Keratinocyte (primary cell): ENCODE results near the gene WDR47. TPM values are rescaled to one million over a fixed set of nuclear protein-coding genes. Genes with fewer than 3 reads are reported as not detected.
"Not testable (repeated sequence)": the region's sequence is repeated elsewhere in the genome, so short reads cannot be mapped to it uniquely, and the experiment has no call there.

Experiments
- DNase-seq: peaks from one replicate; pipeline ENCODE4 v3.0.0-alpha.2; 2011; ENCODE audit warnings: low read depth, missing footprints, low spot score
- FAIRE-seq: peaks from 2 replicates; lab custom pipeline; 2011; peaks lifted over from hg19 to GRCh38; lab: Jason Lieb, UNC
- H2AFZ ChIP-seq: 2 replicates; pipeline ENCODE4 v1.6.0; 2012; ENCODE audit warnings: low read length, control low read depth, inconsistent platforms; ENCODE audit not compliant: control insufficient read depth
- H3K27ac ChIP-seq: 2 replicates; pipeline ENCODE4 v1.5.1; 2011; ENCODE audit warnings: low read length; ENCODE audit not compliant: control insufficient read depth, insufficient read depth
- H3K27me3 ChIP-seq: 3 replicates; pipeline ENCODE4 v1.6.0; 2011; ENCODE audit warnings: low read length; ENCODE audit not compliant: control insufficient read depth, insufficient read depth; ENCODE audit errors: extremely low read depth
- H3K36me3 ChIP-seq, 2 experiments: 2 replicates in 1 of 2; 3 replicates in 1 of 2; pipeline ENCODE4 v1.5.1; 2011; ENCODE audit warnings: low read length in 2 of 2, mild to moderate bottlenecking in 1 of 2; ENCODE audit not compliant: control insufficient read depth in 2 of 2, insufficient read depth in 2 of 2; ENCODE audit errors: extremely low read depth in 1 of 2
- H3K4me1 ChIP-seq: 3 replicates; pipeline ENCODE4 v1.5.1; 2011; ENCODE audit warnings: low read length; ENCODE audit not compliant: control insufficient read depth, insufficient read depth; ENCODE audit errors: extremely low read depth
- H3K4me2 ChIP-seq: 3 replicates; pipeline ENCODE4 v1.6.0; 2011; ENCODE audit warnings: low read depth, low read length; ENCODE audit not compliant: control insufficient read depth, insufficient read depth; ENCODE audit errors: extremely low read depth
- H3K4me3 ChIP-seq, 3 experiments: fragments of 200-600 bp in 1 of 3; sonication (generic) in 1 of 3; 2 replicates in 2 of 3; 3 replicates in 1 of 3; pipeline ENCODE4 v1.5.1; 2011 to 2016; ENCODE audit warnings: low read length in 3 of 3, mild to moderate bottlenecking in 3 of 3, control low read depth in 2 of 3, inconsistent platforms in 1 of 3, low read depth in 1 of 3, mixed read lengths in 1 of 3, mixed run types in 1 of 3, moderate library complexity in 1 of 3; ENCODE audit not compliant: control insufficient read depth in 2 of 3, insufficient read depth in 2 of 3; ENCODE audit errors: extremely low read depth in 1 of 3
- H3K79me2 ChIP-seq: 2 replicates; pipeline ENCODE4 v1.6.0; 2012; ENCODE audit warnings: low read length; ENCODE audit not compliant: control insufficient read depth, insufficient read depth
- H3K9ac ChIP-seq: 3 replicates; pipeline ENCODE4 v1.6.0; 2011; ENCODE audit warnings: low read length; ENCODE audit not compliant: control insufficient read depth, insufficient read depth; ENCODE audit errors: extremely low read depth
- H3K9me1 ChIP-seq: 3 replicates; pipeline ENCODE4 v1.6.0; 2011; ENCODE audit warnings: low read length; ENCODE audit not compliant: control insufficient read depth, insufficient read depth; ENCODE audit errors: extremely low read depth
- H3K9me3 ChIP-seq: 2 replicates; pipeline ENCODE4 v1.5.1; 2012; ENCODE audit warnings: low read depth, low read length; ENCODE audit not compliant: control insufficient read depth
- H4K20me1 ChIP-seq: 3 replicates; pipeline ENCODE4 v1.6.0; 2011; ENCODE audit warnings: low read length; ENCODE audit not compliant: control insufficient read depth, insufficient read depth; ENCODE audit errors: extremely low read depth
- EZH2 ChIP-seq: IDR thresholded peaks from one replicate; pipeline ENCODE4 v1.6.1; 2012; ENCODE audit warnings: inconsistent platforms, mild to moderate bottlenecking, low read length, moderate library complexity
- dilution Hi-C: fragments of 300-500 bp; cut with MboI; formaldehyde crosslinking; loops from one replicate; pipeline ENCODE4 v1.7.0; 2020; ENCODE audit warnings: low sequenced_read_pairs; ENCODE audit not compliant: extremely low pct_ligation_motif_present
- polyA plus RNA-seq, 5 experiments: library from polyadenylated mRNA; depleted of rRNA in 3 of 5; stranded (reverse) in 3 of 5; stranded (forward) in 1 of 5; unstranded in 1 of 5; fragments of >200 nt; gene quantifications; 1 replicate in 1 of 5; 2 replicates in 3 of 5; 3 replicates in 1 of 5; pipeline versions ENCODE4 v1.2.1 to v1.2.3, GENCODE V29; 2011 to 2012; ENCODE audit warnings: missing spikeins in 2 of 5, low read depth in 1 of 5, low replicate concordance in 1 of 5
- TF ChIP-seq, protein P1 (sequence below), 3 experiments: IDR thresholded peaks in 1 of 3; conservative IDR thresholded peaks in 1 of 3; optimal IDR thresholded peaks in 1 of 3; 2 replicates in 2 of 3; 3 replicates in 1 of 3; pipeline versions ENCODE3 to v1.5.1; 2011; ENCODE audit warnings: low read length in 3 of 3, mild to moderate bottlenecking in 3 of 3, moderate library complexity in 2 of 3, control low read depth in 1 of 3, inconsistent platforms in 1 of 3; ENCODE audit not compliant: insufficient read depth in 2 of 3; ENCODE audit errors: extremely low read depth in 1 of 3

The WDR47 gene
- polyA plus RNA-seq, 1 donor (not counting 4 experiments of a cell fraction or from before 2014, with no cell fraction given), result 54.7 TPM

DNA sequence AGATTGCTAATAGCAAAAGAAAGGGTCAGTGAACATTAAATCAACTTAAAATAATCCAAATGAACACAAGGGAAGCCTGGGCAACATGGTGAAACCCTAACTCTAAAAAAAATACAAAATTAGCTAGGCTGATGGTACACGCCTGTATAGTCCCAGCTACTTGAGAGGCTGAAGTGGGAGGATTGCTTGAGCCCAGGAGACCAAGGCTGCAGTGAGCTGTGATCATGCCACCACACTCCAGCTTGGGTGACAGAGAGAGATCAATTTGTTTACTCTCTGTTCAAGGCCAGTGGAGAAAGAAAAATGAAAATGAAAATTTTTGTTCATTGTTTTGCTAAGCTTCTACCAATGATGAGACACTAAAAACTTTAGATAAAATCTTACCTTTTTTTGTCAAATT, 24.8 kb downstream of the WDR47 start:
- H3K4me2 ChIP-seq, result no peak overlapping the region
- H4K20me1 ChIP-seq, result no peaks in the 10 kb centered on the region
- H2AFZ ChIP-seq, result no peak overlapping the region
- no peaks in the 10 kb centered on the region for H3K4me1 ChIP-seq
- TF ChIP-seq, protein P1, sequence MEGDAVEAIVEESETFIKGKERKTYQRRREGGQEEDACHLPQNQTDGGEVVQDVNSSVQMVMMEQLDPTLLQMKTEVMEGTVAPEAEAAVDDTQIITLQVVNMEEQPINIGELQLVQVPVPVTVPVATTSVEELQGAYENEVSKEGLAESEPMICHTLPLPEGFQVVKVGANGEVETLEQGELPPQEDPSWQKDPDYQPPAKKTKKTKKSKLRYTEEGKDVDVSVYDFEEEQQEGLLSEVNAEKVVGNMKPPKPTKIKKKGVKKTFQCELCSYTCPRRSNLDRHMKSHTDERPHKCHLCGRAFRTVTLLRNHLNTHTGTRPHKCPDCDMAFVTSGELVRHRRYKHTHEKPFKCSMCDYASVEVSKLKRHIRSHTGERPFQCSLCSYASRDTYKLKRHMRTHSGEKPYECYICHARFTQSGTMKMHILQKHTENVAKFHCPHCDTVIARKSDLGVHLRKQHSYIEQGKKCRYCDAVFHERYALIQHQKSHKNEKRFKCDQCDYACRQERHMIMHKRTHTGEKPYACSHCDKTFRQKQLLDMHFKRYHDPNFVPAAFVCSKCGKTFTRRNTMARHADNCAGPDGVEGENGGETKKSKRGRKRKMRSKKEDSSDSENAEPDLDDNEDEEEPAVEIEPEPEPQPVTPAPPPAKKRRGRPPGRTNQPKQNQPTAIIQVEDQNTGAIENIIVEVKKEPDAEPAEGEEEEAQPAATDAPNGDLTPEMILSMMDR (optimal IDR thresholded peaks at IDR 0.05 in 1 of 3, IDR thresholded peaks at IDR 0.05 in 1 of 3, conservative IDR thresholded peaks at IDR 0.05 in 1 of 3; ENCODE audit: extremely low read depth in 1 of 3, insufficient read depth in 2 of 3, low read length in 3 of 3), result no peak
- no peak for TF ChIP-seq EZH2
- H3K9ac ChIP-seq, result no peak overlapping the region
- H3K36me3 ChIP-seq, result peaks cover 12 to 13% of the 10 kb centered on the region in 2 experiments
- peaks cover 9% of the 10 kb centered on the region for H3K79me2 ChIP-seq
- DNase-seq (no peak), FAIRE-seq (no peak)
- H3K27ac ChIP-seq, result no peak overlapping the region
- H3K9me1 ChIP-seq, result no peaks in the 10 kb centered on the region
- dilution Hi-C loops, result no loop called here
- no peaks in the 10 kb centered on the region for H3K9me3 ChIP-seq
- H3K4me3 ChIP-seq, result no peak overlapping the region
- H3K27me3 ChIP-seq, result no peaks in the 10 kb centered on the region

DNA sequence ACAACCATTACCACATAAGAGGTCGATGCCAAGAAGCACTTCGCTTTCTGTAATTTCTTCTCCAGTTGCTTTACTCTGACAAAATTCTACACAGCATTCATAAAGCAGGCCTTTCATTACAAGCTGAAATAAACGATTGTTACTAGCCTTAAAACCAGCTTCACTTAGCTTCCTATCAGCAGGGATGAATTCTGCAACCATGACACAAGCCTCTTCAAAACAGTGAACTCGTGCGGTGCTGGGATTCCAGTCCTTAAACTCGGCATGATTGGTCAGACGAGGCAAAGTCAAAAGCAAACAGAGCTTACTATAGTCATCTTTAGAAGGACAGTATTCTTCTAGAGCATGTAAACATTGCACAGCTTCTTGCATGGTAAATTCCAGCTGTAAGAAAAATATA, 30.6 kb downstream of the WDR47 start:
- Histone ChIP-seq H3K4me1 (no peaks in the 10 kb centered on the region), H3K9me3 (no peaks in the 10 kb centered on the region), H3K4me3 (no peak overlapping the region), H3K9ac (no peak overlapping the region), H4K20me1 (no peaks in the 10 kb centered on the region), H3K36me3 (peaks cover 8 to 21% of the 10 kb centered on the region in 2 experiments), H2AFZ (no peak overlapping the region), H3K9me1 (no peaks in the 10 kb centered on the region), H3K4me2 (no peak overlapping the region), H3K79me2 (peaks cover under 1% of the 10 kb centered on the region), H3K27ac (no peak overlapping the region), H3K27me3 (no peaks in the 10 kb centered on the region)
- no peak for FAIRE-seq
- no peak for TF ChIP-seq EZH2
- TF ChIP-seq, protein P1 (optimal IDR thresholded peaks at IDR 0.05 in 1 of 3, IDR thresholded peaks at IDR 0.05 in 1 of 3, conservative IDR thresholded peaks at IDR 0.05 in 1 of 3; ENCODE audit: extremely low read depth in 1 of 3, insufficient read depth in 2 of 3, low read length in 3 of 3), result no peak
- no peak for DNase-seq
- dilution Hi-C loops, result no loop called here

DNA sequence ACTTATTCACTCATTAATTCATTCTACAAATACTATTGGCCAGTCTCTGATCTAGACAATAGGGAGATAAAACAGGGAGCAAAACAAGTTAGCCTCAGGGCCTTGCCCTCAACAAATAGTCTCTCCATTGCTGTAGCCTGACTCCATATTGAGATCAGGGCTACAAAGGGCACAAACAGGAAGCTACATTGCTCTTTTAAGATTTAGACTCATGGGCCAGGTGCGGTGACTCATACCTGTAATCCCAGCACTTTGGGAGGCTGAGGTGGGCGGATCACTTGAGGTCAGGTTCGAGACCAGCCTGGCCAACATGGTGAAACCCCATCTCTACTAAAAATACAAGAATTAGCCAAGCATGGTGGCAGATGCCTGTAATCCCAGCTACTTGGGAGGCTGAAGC, 45.3 kb downstream of the WDR47 start:
- DNase-seq, H3K9me1 ChIP-seq, FAIRE-seq, H3K9me3 ChIP-seq, H4K20me1 ChIP-seq, H3K27me3 ChIP-seq, H3K9ac ChIP-seq, dilution Hi-C loops, H3K27ac ChIP-seq, H3K4me2 ChIP-seq, H3K4me1 ChIP-seq, H2AFZ ChIP-seq, H3K79me2 ChIP-seq, H3K4me3 ChIP-seq: not testable (repeated sequence)
- peaks cover 15 to 20% of the 10 kb centered on the region in 2 experiments for H3K36me3 ChIP-seq
